ENCODE measurements around the gene EP400. TPM values are rescaled to one million over a fixed set of nuclear protein-coding genes. Genes with fewer than 3 reads are reported as not detected.

The EP400 gene
- total and polyA plus RNA-seq, 9 donors, result 19.6 to 60.7 (median 44.0) TPM

GRCh38 chr12:132012919-132013568 lies 63.3 kb downstream of the EP400 start:
- H3K4me3 ChIP-seq, result no peak overlapping the region
- no peaks in the 10 kb centered on the region for H3K36me3 ChIP-seq
- H3K4me1 ChIP-seq (ENCODE audit: insufficient read depth), result no peaks in the 10 kb centered on the region
- no peaks in the 10 kb centered on the region for H3K27me3 ChIP-seq
- WGBS, 3 donors, result 82 to 83% (median 82%) methylated on average over 20 of the region's 20 CpGs
- no peak overlapping the region for H3K27ac ChIP-seq
- TF ChIP-seq EP300 (IDR thresholded peaks at IDR 0.05), result no peak
- no peaks in the 10 kb centered on the region for H3K9me3 ChIP-seq
- no peak for DNase-seq
- intact Hi-C loops (cut with DNase I), result no loop called here

DNA sequence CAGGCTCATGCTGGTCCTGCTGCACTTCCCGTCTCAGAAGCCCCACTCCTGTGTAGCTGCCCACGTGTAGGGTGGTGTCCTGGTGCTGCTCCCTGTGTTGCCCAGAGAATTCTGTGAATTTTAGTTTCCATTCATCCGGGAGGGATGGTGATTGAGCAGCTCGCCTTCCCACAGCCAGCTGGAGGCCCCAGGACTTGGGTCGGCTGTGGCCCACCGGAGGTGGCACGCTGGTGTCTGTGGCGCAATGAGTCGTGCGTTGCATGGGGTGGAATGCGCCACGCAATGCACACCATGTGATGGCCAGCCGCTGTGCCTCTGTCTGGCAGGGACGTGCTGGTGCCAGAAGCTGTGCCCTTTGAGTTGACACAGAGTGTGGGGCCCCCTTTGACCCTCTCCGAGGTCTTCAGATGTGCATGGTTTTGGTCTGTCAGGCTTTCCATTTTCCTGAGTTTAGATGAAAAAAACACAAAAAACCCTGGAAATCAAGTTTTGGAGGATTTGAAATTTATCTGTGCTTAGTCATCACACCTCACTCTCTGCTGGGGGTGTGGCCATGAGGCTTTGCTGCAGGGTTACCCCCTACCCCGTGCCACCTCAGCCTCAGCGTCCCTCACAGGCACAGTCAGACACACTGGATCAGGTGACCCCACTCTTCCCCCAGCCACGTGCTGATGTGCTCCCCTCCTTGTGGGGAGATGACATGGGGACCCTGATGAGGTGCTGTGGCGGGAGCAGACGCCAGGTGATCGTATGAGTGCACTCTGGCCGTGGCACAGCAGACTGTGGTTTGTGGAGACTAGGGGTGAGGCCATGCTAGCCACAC lies 64.6 kb downstream of the EP400 start:
- no peaks in the 10 kb centered on the region for H3K9me3 ChIP-seq
- no peak overlapping the region for H3K27ac ChIP-seq
- H3K27me3 ChIP-seq, result no peaks in the 10 kb centered on the region
- DNase-seq, result peak in 1 of 5 donors; percentile 27
- TF ChIP-seq CTCF (IDR thresholded peaks at IDR 0.05) (no peak), EP300 (IDR thresholded peaks at IDR 0.05) (no peak), POLR2A (IDR thresholded peaks at IDR 0.05) (no peak)
- intact Hi-C loops (cut with DNase I), result no loop called here
- no peaks in the 10 kb centered on the region for H3K36me3 ChIP-seq
- H3K4me3 ChIP-seq, result no peak overlapping the region
- 87 to 91% (median 88%) methylated on average over 16 to 22 of the region's 22 CpGs for WGBS, 3 donors
- H3K4me1 ChIP-seq (ENCODE audit: insufficient read depth), result no peaks in the 10 kb centered on the region

- 91 to 92% (median 91%) methylated on average over 7 of the region's 7 CpGs for WGBS, 3 donors
- intact Hi-C loops (cut with DNase I), result no loop called here
Observed at GRCh38 chr12:132014915-132015280, 65.2 kb downstream of the EP400 start.

DNA sequence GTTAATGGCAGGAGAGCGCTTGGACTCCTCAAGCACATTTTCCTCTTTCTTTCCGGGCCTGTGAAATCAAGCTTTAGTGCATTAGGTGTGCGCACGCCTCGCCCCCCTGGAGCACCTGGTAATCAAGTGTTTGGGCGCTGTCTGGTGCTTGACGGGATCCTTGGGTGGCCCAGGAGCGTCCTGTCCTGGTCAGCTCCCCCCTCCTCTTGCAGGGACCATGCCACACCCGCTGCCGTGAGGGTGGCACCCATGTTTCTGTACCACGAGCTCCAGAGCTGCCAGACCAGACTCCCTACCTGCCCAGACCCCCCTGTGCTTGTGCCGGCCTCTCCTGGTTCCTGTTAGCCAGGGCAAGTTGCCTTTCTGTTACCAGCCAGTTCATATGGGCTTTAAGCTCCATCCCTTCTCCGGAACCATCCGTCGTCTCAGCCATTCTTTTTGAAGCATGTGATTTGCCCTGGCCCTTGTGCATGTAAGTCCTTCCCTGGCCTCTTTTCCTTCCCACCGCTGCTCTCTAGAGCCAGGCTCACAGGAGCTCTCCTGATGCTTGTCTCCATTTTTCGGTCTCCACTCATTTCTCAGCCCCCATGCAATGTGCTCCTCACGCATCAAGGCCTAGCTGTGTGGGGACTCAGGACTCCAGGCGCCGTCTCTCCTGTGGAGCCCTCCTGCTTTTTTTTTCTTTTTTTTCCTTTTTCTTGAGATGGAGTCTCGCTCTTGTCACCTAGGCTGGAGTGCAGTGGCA lies 66.1 kb downstream of the EP400 start:
- no peaks in the 10 kb centered on the region for H3K27me3 ChIP-seq
- no peak for TF ChIP-seq EP300 (IDR thresholded peaks at IDR 0.05)
- TF ChIP-seq CTCF (IDR thresholded peaks at IDR 0.05), result no peak
- no peak for TF ChIP-seq POLR2A (IDR thresholded peaks at IDR 0.05)
- H3K4me3 ChIP-seq, result no peak overlapping the region
- 93 to 94% (median 94%) methylated on average over 21 of the region's 21 CpGs for WGBS, 3 donors
- no peaks in the 10 kb centered on the region for H3K9me3 ChIP-seq
- H3K4me1 ChIP-seq (ENCODE audit: insufficient read depth), result no peaks in the 10 kb centered on the region
- no peak overlapping the region for H3K27ac ChIP-seq
- intact Hi-C loops (cut with DNase I), result no loop called here
- peak in 1 of 5 donors; percentile 23 for DNase-seq
- no peaks in the 10 kb centered on the region for H3K36me3 ChIP-seq

More at GRCh38 chr12:132014915-132015280, 65.2 kb downstream of the EP400 start:
- no peaks in the 10 kb centered on the region for H3K4me1 ChIP-seq (ENCODE audit: insufficient read depth)
- no peaks in the 10 kb centered on the region for H3K36me3 ChIP-seq
- H3K27ac ChIP-seq, result no peak overlapping the region
- TF ChIP-seq POLR2A (IDR thresholded peaks at IDR 0.05) (no peak), CTCF (IDR thresholded peaks at IDR 0.05) (no peak), EP300 (IDR thresholded peaks at IDR 0.05) (no peak)
- no peaks in the 10 kb centered on the region for H3K9me3 ChIP-seq
- no peaks in the 10 kb centered on the region for H3K27me3 ChIP-seq
- no peak overlapping the region for H3K4me3 ChIP-seq
- no peak for DNase-seq
